Measurements from ENCODE around the gene KRT71. TPM values are rescaled to one million over a fixed set of nuclear protein-coding genes. Genes with fewer than 3 reads are reported as not detected.
A peak's percentile ranks its signal among the peaks of the same experiment; 100 is the strongest.
"Not testable (repeated sequence)": the region's sequence is repeated elsewhere in the genome, so short reads cannot be mapped to it uniquely, and the experiment has no call there.

KRT71 gene
- not detected for total RNA-seq
- not detected for polyA plus RNA-seq

GRCh38 chr12:52552681-52553195 lies at the start of gene KRT71:
Gene KRT71 (minus strand): TSS chr12:52553145. CDS start chr12:52553077, 68 bp downstream.
- no peaks in the 10 kb centered on the region for H3K9me3 ChIP-seq (ENCODE audit: control insufficient read depth in 2 of 2, low read length in 2 of 2)
- H3K4me3 ChIP-seq (ENCODE audit: low read depth, low read length): no peak within 1 kb of the TSS
- H3K4me1 Mint-ChIP-seq: no peaks in the 10 kb centered on the region
- H3K27ac ChIP-seq (ENCODE audit: insufficient read depth, low read length, poor library complexity, severe bottlenecking): no peak within 1 kb of the TSS
- H3K36me3 Mint-ChIP-seq: no peaks in the 10 kb centered on the region
- DNase-seq: no peak
- no peak within 1 kb of the TSS for H3K27ac Mint-ChIP-seq
- H3K36me3 ChIP-seq (ENCODE audit: control insufficient read depth, insufficient read depth, low read length): no peaks in the 10 kb centered on the region
- H3K4me1 ChIP-seq (ENCODE audit: control insufficient read depth, insufficient read depth, low read length, poor library complexity, severe bottlenecking): no peaks in the 10 kb centered on the region
- H3K27me3 ChIP-seq (ENCODE audit: control insufficient read depth, insufficient read depth, low read length): no peaks in the 10 kb centered on the region
- H3K9me3 Mint-ChIP-seq: peaks cover 0 to 3% (median 0%) of the 10 kb centered on the region in 7 donors
- ATAC-seq (ENCODE audit: low read depth in 2 of 2): no peak
- no peak within 1 kb of the TSS for H3K4me3 Mint-ChIP-seq
- no peaks in the 10 kb centered on the region for H3K27me3 Mint-ChIP-seq

DNA sequence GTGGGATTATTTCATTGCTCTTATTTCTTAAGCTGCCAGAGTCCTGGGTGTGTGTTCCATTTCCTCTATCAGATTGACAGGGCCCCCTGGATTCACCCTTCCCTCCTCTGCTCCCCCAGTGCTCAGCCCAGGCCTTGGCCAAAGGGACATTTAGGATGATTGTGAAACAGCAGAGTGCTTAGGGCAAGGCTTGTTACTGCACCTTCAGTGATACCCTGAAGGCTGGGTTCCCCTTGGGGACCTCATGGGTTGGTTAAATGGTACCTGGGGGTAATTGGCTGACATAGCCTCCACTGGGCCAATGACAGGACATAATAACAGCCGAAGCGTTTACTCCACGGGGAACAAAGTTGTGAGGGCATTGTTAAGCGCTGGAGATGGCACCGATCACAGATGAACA lies 49.6 kb upstream of the KRT71 start:
- peaks cover 3% of the 10 kb centered on the region for H3K27me3 ChIP-seq (ENCODE audit: control insufficient read depth, insufficient read depth, low read length)
- ATAC-seq (ENCODE audit: low read depth in 2 of 2) (no peak), DNase-seq (no peak)
- Mint-ChIP-seq H3K9me3 (no peaks in the 10 kb centered on the region), H3K4me1 (peaks cover 0 to 45% (median 4%) of the 10 kb centered on the region in 4 donors), H3K4me3 (no peak overlapping the region), H3K27ac (peak overlapping the region in 2 of 3 donors; percentile 22 to 59), H3K27me3 (peaks cover 16% of the 10 kb centered on the region), H3K36me3 (no peaks in the 10 kb centered on the region)
- no peak overlapping the region for H3K4me3 ChIP-seq (ENCODE audit: low read depth, low read length)
- no peaks in the 10 kb centered on the region for H3K4me1 ChIP-seq (ENCODE audit: control insufficient read depth, insufficient read depth, low read length, poor library complexity, severe bottlenecking)
- H3K27ac ChIP-seq (ENCODE audit: insufficient read depth, low read length, poor library complexity, severe bottlenecking): no peak overlapping the region
- H3K36me3 ChIP-seq (ENCODE audit: control insufficient read depth, insufficient read depth, low read length): no peaks in the 10 kb centered on the region
- H3K9me3 ChIP-seq (ENCODE audit: control insufficient read depth in 2 of 2, low read length in 2 of 2): no peaks in the 10 kb centered on the region

- Histone ChIP-seq H3K27me3 (ENCODE audit: control insufficient read depth, insufficient read depth, low read length) (peaks cover 3% of the 10 kb centered on the region), H3K4me1 (ENCODE audit: control insufficient read depth, insufficient read depth, low read length, poor library complexity, severe bottlenecking) (no peaks in the 10 kb centered on the region), H3K27ac (ENCODE audit: insufficient read depth, low read length, poor library complexity, severe bottlenecking) (no peak overlapping the region), H3K9me3 (ENCODE audit: control insufficient read depth in 2 of 2, low read length in 2 of 2) (no peaks in the 10 kb centered on the region), H3K4me3 (ENCODE audit: low read depth, low read length) (no peak overlapping the region), H3K36me3 (ENCODE audit: control insufficient read depth, insufficient read depth, low read length) (no peaks in the 10 kb centered on the region)
- Mint-ChIP-seq H3K36me3 (no peaks in the 10 kb centered on the region), H3K27me3 (peaks cover 19% of the 10 kb centered on the region), H3K4me1 (peaks cover 0 to 36% (median 4%) of the 10 kb centered on the region in 4 donors), H3K9me3 (no peaks in the 10 kb centered on the region), H3K27ac (peak overlapping the region in 1 of 3 donors; percentile 0), H3K4me3 (no peak overlapping the region)
- DNase-seq: no peak
- no peak for ATAC-seq (ENCODE audit: low read depth in 2 of 2)
Measured at GRCh38 chr12:52601671-52602070, 48.7 kb upstream of the KRT71 start.

DNA sequence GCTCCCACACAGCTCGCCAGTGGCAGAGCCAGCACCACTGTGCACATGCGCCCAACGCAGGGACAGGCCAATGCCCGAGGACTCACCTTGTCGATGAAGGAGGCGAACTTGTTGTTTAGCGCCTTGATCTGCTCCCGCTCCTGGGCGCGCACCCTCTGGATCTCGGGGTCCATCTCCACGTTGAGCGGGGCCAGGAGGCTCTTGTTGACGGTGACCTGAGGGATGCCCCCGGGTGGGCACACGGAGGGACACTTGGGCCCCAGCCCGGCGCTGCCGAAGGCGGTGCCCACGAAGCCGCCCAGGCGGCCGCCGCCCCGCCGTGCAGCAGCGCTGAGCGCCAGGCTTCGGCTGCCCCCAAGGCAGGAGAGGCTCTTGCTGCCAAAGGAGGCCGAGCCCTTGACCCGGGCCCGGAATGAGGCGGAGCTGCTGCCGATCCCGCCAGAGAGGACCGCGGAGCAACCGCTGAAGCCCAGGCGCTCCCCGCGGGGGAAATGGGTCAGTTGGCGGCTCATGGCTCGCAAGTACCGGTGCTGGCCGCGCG lies 48.1 kb upstream of the KRT71 start, which contains the start of gene KRT72:
KRT72 (minus strand) TSS at position 523 of the 541 bp plus-strand sequence; CDS start at position 512, 11 bp downstream.
- Mint-ChIP-seq H3K36me3 (no peaks in the 10 kb centered on the region), H3K4me1 (peaks cover 0 to 35% (median 4%) of the 10 kb centered on the region in 4 donors), H3K27me3 (peaks cover 18% of the 10 kb centered on the region), H3K9me3 (no peaks in the 10 kb centered on the region), H3K4me3 (no peak within 1 kb of the TSS), H3K27ac (peak within 1 kb of the TSS in 2 of 3 donors; percentile 0 to 59)
- no peak within 1 kb of the TSS for H3K4me3 ChIP-seq (ENCODE audit: low read depth, low read length)
- peaks cover 3% of the 10 kb centered on the region for H3K27me3 ChIP-seq (ENCODE audit: control insufficient read depth, insufficient read depth, low read length)
- DNase-seq (no peak), ATAC-seq (ENCODE audit: low read depth in 2 of 2) (no peak)
- no peaks in the 10 kb centered on the region for H3K4me1 ChIP-seq (ENCODE audit: control insufficient read depth, insufficient read depth, low read length, poor library complexity, severe bottlenecking)
- no peaks in the 10 kb centered on the region for H3K9me3 ChIP-seq (ENCODE audit: control insufficient read depth in 2 of 2, low read length in 2 of 2)
- no peaks in the 10 kb centered on the region for H3K36me3 ChIP-seq (ENCODE audit: control insufficient read depth, insufficient read depth, low read length)
- H3K27ac ChIP-seq (ENCODE audit: insufficient read depth, low read length, poor library complexity, severe bottlenecking): no peak within 1 kb of the TSS

- Mint-ChIP-seq H3K4me1 (peaks cover 0 to 30% (median 2%) of the 10 kb centered on the region in 4 donors), H3K27ac (no peak overlapping the region)
Measured at GRCh38 chr12:52600475-52600874, 47.5 kb upstream of the KRT71 start.

GRCh38 chr12:52600071-52600470 lies 47.1 kb upstream of the KRT71 start:
- Histone ChIP-seq H3K4me3 (ENCODE audit: low read depth, low read length) (no peak overlapping the region), H3K27me3 (ENCODE audit: control insufficient read depth, insufficient read depth, low read length) (peaks cover 3% of the 10 kb centered on the region), H3K36me3 (ENCODE audit: control insufficient read depth, insufficient read depth, low read length) (no peaks in the 10 kb centered on the region), H3K9me3 (ENCODE audit: control insufficient read depth in 2 of 2, low read length in 2 of 2) (no peaks in the 10 kb centered on the region), H3K4me1 (ENCODE audit: control insufficient read depth, insufficient read depth, low read length, poor library complexity, severe bottlenecking) (no peaks in the 10 kb centered on the region), H3K27ac (ENCODE audit: insufficient read depth, low read length, poor library complexity, severe bottlenecking) (no peak overlapping the region)
- Mint-ChIP-seq H3K36me3 (no peaks in the 10 kb centered on the region), H3K4me1 (peaks cover 0 to 27% (median under 1%) of the 10 kb centered on the region in 4 donors), H3K4me3 (no peak overlapping the region), H3K27ac (no peak overlapping the region), H3K27me3 (peaks cover 14% of the 10 kb centered on the region), H3K9me3 (no peaks in the 10 kb centered on the region)
- DNase-seq (no peak), ATAC-seq (ENCODE audit: low read depth in 2 of 2) (no peak)

More at GRCh38 chr12:52600475-52600874, 47.5 kb upstream of the KRT71 start:
- Mint-ChIP-seq H3K36me3 (no peaks in the 10 kb centered on the region), H3K9me3 (no peaks in the 10 kb centered on the region), H3K27me3 (peaks cover 14% of the 10 kb centered on the region), H3K4me3 (no peak overlapping the region)
- Histone ChIP-seq H3K27ac (ENCODE audit: insufficient read depth, low read length, poor library complexity, severe bottlenecking) (no peak overlapping the region), H3K36me3 (ENCODE audit: control insufficient read depth, insufficient read depth, low read length) (no peaks in the 10 kb centered on the region), H3K4me3 (ENCODE audit: low read depth, low read length) (no peak overlapping the region), H3K4me1 (ENCODE audit: control insufficient read depth, insufficient read depth, low read length, poor library complexity, severe bottlenecking) (no peaks in the 10 kb centered on the region), H3K9me3 (ENCODE audit: control insufficient read depth in 2 of 2, low read length in 2 of 2) (no peaks in the 10 kb centered on the region), H3K27me3 (ENCODE audit: control insufficient read depth, insufficient read depth, low read length) (peaks cover 3% of the 10 kb centered on the region)
- DNase-seq (no peak), ATAC-seq (ENCODE audit: low read depth in 2 of 2) (no peak)

DNA sequence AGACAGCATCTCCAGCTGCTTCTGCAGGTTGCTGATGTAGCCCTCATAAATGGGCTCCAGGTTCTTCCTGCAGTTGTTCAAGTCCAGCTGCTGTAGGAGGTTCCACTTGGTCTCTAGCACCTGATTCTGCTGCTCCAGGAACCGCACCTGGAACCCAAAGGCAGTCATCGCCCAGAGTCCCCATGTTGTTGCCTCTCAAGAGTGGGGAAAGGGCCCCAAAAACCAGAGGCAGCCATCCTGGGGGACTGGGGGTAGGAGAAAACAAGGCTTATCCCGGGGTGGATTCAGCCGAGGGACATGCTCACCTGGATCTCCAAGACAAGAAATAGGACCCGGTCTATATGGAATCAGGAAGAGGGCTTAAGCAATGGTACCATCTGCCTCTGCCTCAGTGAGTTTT lies 46.0 kb upstream of the KRT71 start:
- H3K4me1 Mint-ChIP-seq: peaks cover 0 to 18% (median 0%) of the 10 kb centered on the region in 4 donors
- H3K27ac Mint-ChIP-seq: no peak overlapping the region
- H3K9me3 Mint-ChIP-seq: no peaks in the 10 kb centered on the region
- H3K27me3 Mint-ChIP-seq: peaks cover 14% of the 10 kb centered on the region
- Histone ChIP-seq H3K27ac (ENCODE audit: insufficient read depth, low read length, poor library complexity, severe bottlenecking) (no peak overlapping the region), H3K36me3 (ENCODE audit: control insufficient read depth, insufficient read depth, low read length) (no peaks in the 10 kb centered on the region), H3K4me1 (ENCODE audit: control insufficient read depth, insufficient read depth, low read length, poor library complexity, severe bottlenecking) (no peaks in the 10 kb centered on the region), H3K4me3 (ENCODE audit: low read depth, low read length) (no peak overlapping the region), H3K9me3 (ENCODE audit: control insufficient read depth in 2 of 2, low read length in 2 of 2) (no peaks in the 10 kb centered on the region), H3K27me3 (ENCODE audit: control insufficient read depth, insufficient read depth, low read length) (peaks cover 1% of the 10 kb centered on the region)
- DNase-seq (no peak), ATAC-seq (ENCODE audit: low read depth in 2 of 2) (no peak)
- no peaks in the 10 kb centered on the region for H3K36me3 Mint-ChIP-seq
- no peak overlapping the region for H3K4me3 Mint-ChIP-seq

GRCh38 chr12:52594237-52594636 lies 41.3 kb upstream of the KRT71 start:
- not testable (repeated sequence) for H3K4me1 ChIP-seq (ENCODE audit: control insufficient read depth, insufficient read depth, low read length, poor library complexity, severe bottlenecking); H3K27ac Mint-ChIP-seq; H3K27ac ChIP-seq (ENCODE audit: insufficient read depth, low read length, poor library complexity, severe bottlenecking); H3K4me3 ChIP-seq (ENCODE audit: low read depth, low read length); H3K9me3 Mint-ChIP-seq; H3K4me1 Mint-ChIP-seq; H3K36me3 ChIP-seq (ENCODE audit: control insufficient read depth, insufficient read depth, low read length); H3K4me3 Mint-ChIP-seq; ATAC-seq (ENCODE audit: low read depth in 2 of 2); DNase-seq; H3K36me3 Mint-ChIP-seq; H3K9me3 ChIP-seq (ENCODE audit: control insufficient read depth in 2 of 2, low read length in 2 of 2); H3K27me3 ChIP-seq (ENCODE audit: control insufficient read depth, insufficient read depth, low read length)
- H3K27me3 Mint-ChIP-seq: peaks cover 19% of the 10 kb centered on the region

Measured in CD4-positive, CD25-positive, alpha-beta regulatory T cell (primary cell).